ENCODE data around the gene ME1.

DNA sequence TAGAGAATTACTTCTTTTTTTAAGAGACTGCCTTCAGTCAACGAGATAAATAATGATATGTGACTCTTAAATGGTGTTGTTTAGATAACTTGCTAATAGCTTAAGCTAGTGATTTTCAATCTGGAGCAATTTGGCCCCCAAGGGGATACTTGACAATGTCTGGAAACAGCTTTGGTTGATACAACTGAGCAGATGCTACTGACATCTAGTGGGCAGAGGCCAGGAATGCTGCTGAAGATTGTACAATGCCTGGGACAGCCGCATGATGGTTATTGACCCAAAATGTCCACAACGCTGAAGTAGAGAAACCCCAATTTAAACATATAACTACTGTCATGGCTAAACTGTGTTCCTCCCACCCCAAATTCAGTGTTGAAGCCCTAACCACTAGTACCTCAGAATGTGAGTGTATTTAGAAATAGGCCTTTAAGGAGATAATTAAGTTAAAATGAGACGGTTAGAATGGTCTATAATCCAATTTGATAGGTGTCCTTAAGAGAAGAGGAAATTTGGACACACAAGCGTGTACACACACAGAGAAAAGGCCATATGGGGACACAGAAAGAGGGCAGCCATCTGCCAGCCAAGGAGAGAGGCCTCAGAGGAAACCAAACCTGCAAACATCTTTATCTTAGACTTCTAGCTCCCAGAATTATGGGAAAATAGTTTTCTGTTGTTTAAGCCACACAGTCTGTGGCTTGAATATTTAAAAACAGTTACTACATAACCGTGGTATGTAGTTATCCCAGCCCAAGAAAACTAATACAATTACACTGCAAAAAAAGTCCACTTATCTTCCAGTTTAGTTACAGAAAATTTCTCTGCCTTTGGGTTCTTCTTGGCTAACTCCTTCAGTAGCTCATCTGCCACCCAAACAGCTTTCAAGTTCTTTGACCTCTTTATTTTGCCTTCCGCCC is 215.5 kb downstream of the ME1 start:
- TF ChIP-seq POLR2A (IDR thresholded peaks at IDR 0.05) = no peak
- peak; percentile 37 to 79 (median 60) for TF ChIP-seq CTCF (IDR thresholded peaks at IDR 0.05)
- peak; percentile 47 for TF ChIP-seq POLR2AphosphoS5 (IDR thresholded peaks at IDR 0.05)

Measured in prostate gland (tissue), 2 donors.